Measurements from ENCODE around the gene CCT8.
A peak's percentile ranks its signal among the peaks of the same experiment; 100 is the strongest.

The CCT8 gene

GRCh38 chr21:29073222-29074006 lies at the start of gene CCT8:
Gene CCT8, minus strand, starts transcription at chr21:29073648. Its CDS starts 58 bp downstream, at chr21:29073590.
- intact Hi-C loops (cut with micrococcal nuclease), result loop anchor here (1.0 to 5.0 kb wide), 2 partner anchors 46 to 81 kb away; partner anchors contain the start of gene LTN1
- H3K9me3 Mint-ChIP-seq, result no peaks in the 10 kb centered on the region
- peaks cover 36% of the 10 kb centered on the region for H3K36me3 Mint-ChIP-seq (ENCODE audit: low read depth)
- peak within 1 kb of the TSS; percentile 97 for H3K4me3 Mint-ChIP-seq
- no peaks in the 10 kb centered on the region for H3K27me3 Mint-ChIP-seq
- H3K27ac Mint-ChIP-seq, result peak within 1 kb of the TSS; percentile 95
- H3K4me1 Mint-ChIP-seq (ENCODE audit: low read depth), result peaks cover 34% of the 10 kb centered on the region

GRCh38 chr21:29121759-29122158 lies 48.3 kb upstream of the CCT8 start:
- Mint-ChIP-seq H3K27me3 (no peaks in the 10 kb centered on the region), H3K36me3 (ENCODE audit: low read depth) (no peaks in the 10 kb centered on the region), H3K4me3 (no peak overlapping the region), H3K9me3 (no peaks in the 10 kb centered on the region), H3K4me1 (ENCODE audit: low read depth) (peaks cover 20% of the 10 kb centered on the region), H3K27ac (no peak overlapping the region)
- intact Hi-C loops (cut with micrococcal nuclease), result no loop called here

GRCh38 chr21:29117372-29117955 lies 44.0 kb upstream of the CCT8 start:
- H3K27ac Mint-ChIP-seq, result no peak overlapping the region
- H3K9me3 Mint-ChIP-seq, result no peaks in the 10 kb centered on the region
- H3K4me3 Mint-ChIP-seq, result no peak overlapping the region
- peaks cover 20% of the 10 kb centered on the region for H3K4me1 Mint-ChIP-seq (ENCODE audit: low read depth)
- intact Hi-C loops (cut with micrococcal nuclease), result no loop called here
- H3K27me3 Mint-ChIP-seq, result no peaks in the 10 kb centered on the region
- H3K36me3 Mint-ChIP-seq (ENCODE audit: low read depth), result no peaks in the 10 kb centered on the region

GRCh38 chr21:29115899-29116298 lies 42.5 kb upstream of the CCT8 start:
- intact Hi-C loops (cut with micrococcal nuclease), result no loop called here
- H3K27me3 Mint-ChIP-seq, result no peaks in the 10 kb centered on the region
- peaks cover 20% of the 10 kb centered on the region for H3K4me1 Mint-ChIP-seq (ENCODE audit: low read depth)
- no peak overlapping the region for H3K27ac Mint-ChIP-seq
- no peak overlapping the region for H3K4me3 Mint-ChIP-seq
- no peaks in the 10 kb centered on the region for H3K36me3 Mint-ChIP-seq (ENCODE audit: low read depth)
- no peaks in the 10 kb centered on the region for H3K9me3 Mint-ChIP-seq

- H3K27ac Mint-ChIP-seq, result no peak overlapping the region
- intact Hi-C loops (cut with micrococcal nuclease), result no loop called here
Observed at GRCh38 chr21:29114765-29115500, 41.5 kb upstream of the CCT8 start.

GRCh38 chr21:29105218-29105617 lies 31.8 kb upstream of the CCT8 start:
- H3K4me1 Mint-ChIP-seq (ENCODE audit: low read depth), result peaks cover 19% of the 10 kb centered on the region
- no peaks in the 10 kb centered on the region for H3K9me3 Mint-ChIP-seq
- intact Hi-C loops (cut with micrococcal nuclease), result no loop called here
- no peaks in the 10 kb centered on the region for H3K27me3 Mint-ChIP-seq
- peak overlapping the region; percentile 15 for H3K27ac Mint-ChIP-seq
- no peak overlapping the region for H3K4me3 Mint-ChIP-seq
- no peaks in the 10 kb centered on the region for H3K36me3 Mint-ChIP-seq (ENCODE audit: low read depth)

More at GRCh38 chr21:29114765-29115500, 41.5 kb upstream of the CCT8 start:
- Mint-ChIP-seq H3K27me3 (no peaks in the 10 kb centered on the region), H3K9me3 (no peaks in the 10 kb centered on the region), H3K36me3 (ENCODE audit: low read depth) (no peaks in the 10 kb centered on the region), H3K4me1 (ENCODE audit: low read depth) (peaks cover 16% of the 10 kb centered on the region), H3K4me3 (no peak overlapping the region)

GRCh38 chr21:29104239-29104708 lies 30.8 kb upstream of the CCT8 start:
- no peak overlapping the region for H3K4me3 Mint-ChIP-seq
- no peaks in the 10 kb centered on the region for H3K9me3 Mint-ChIP-seq
- H3K27ac Mint-ChIP-seq, result no peak overlapping the region
- no peaks in the 10 kb centered on the region for H3K27me3 Mint-ChIP-seq
- peaks cover 27% of the 10 kb centered on the region for H3K4me1 Mint-ChIP-seq (ENCODE audit: low read depth)
- no peaks in the 10 kb centered on the region for H3K36me3 Mint-ChIP-seq (ENCODE audit: low read depth)
- intact Hi-C loops (cut with micrococcal nuclease), result no loop called here

GRCh38 chr21:29102791-29103257 lies 29.4 kb upstream of the CCT8 start:
- H3K4me1 Mint-ChIP-seq (ENCODE audit: low read depth), result peaks cover 33% of the 10 kb centered on the region
- H3K27ac Mint-ChIP-seq, result peak overlapping the region; percentile 50
- no peaks in the 10 kb centered on the region for H3K9me3 Mint-ChIP-seq
- no peaks in the 10 kb centered on the region for H3K36me3 Mint-ChIP-seq (ENCODE audit: low read depth)
- intact Hi-C loops (cut with micrococcal nuclease), result no loop called here
- no peak overlapping the region for H3K4me3 Mint-ChIP-seq
- H3K27me3 Mint-ChIP-seq, result no peaks in the 10 kb centered on the region

- no peaks in the 10 kb centered on the region for H3K27me3 Mint-ChIP-seq
- intact Hi-C loops (cut with micrococcal nuclease), result no loop called here
- no peaks in the 10 kb centered on the region for H3K36me3 Mint-ChIP-seq (ENCODE audit: low read depth)
- H3K4me1 Mint-ChIP-seq (ENCODE audit: low read depth), result peaks cover 42% of the 10 kb centered on the region
- no peak overlapping the region for H3K4me3 Mint-ChIP-seq
- H3K27ac Mint-ChIP-seq, result no peak overlapping the region
- H3K9me3 Mint-ChIP-seq, result no peaks in the 10 kb centered on the region
Observed at GRCh38 chr21:29098156-29098555, 24.7 kb upstream of the CCT8 start.

GRCh38 chr21:29096218-29097015 lies 23.0 kb upstream of the CCT8 start:
- Mint-ChIP-seq H3K27me3 (no peaks in the 10 kb centered on the region), H3K27ac (peak overlapping the region; percentile 15), H3K9me3 (no peaks in the 10 kb centered on the region), H3K4me3 (no peak overlapping the region), H3K4me1 (ENCODE audit: low read depth) (peaks cover 42% of the 10 kb centered on the region), H3K36me3 (ENCODE audit: low read depth) (no peaks in the 10 kb centered on the region)
- intact Hi-C loops (cut with micrococcal nuclease), result no loop called here

GRCh38 chr21:29092102-29092959 lies 18.9 kb upstream of the CCT8 start:
- no peaks in the 10 kb centered on the region for H3K27me3 Mint-ChIP-seq
- H3K27ac Mint-ChIP-seq, result peak overlapping the region; percentile 15
- H3K36me3 Mint-ChIP-seq (ENCODE audit: low read depth), result no peaks in the 10 kb centered on the region
- intact Hi-C loops (cut with micrococcal nuclease), result loop anchor here (5.0 kb wide), 1 partner anchor 70 kb away; no protein-coding TSS in a partner anchor
- H3K4me1 Mint-ChIP-seq (ENCODE audit: low read depth), result peaks cover 47% of the 10 kb centered on the region
- H3K4me3 Mint-ChIP-seq, result no peak overlapping the region
- H3K9me3 Mint-ChIP-seq, result no peaks in the 10 kb centered on the region

- H3K4me3 Mint-ChIP-seq, result no peak overlapping the region
- no peaks in the 10 kb centered on the region for H3K27me3 Mint-ChIP-seq
- H3K36me3 Mint-ChIP-seq (ENCODE audit: low read depth), result no peaks in the 10 kb centered on the region
- intact Hi-C loops (cut with micrococcal nuclease), result loop anchor here (2.0 to 5.0 kb wide), 2 partner anchors 71 to 758 kb away; no protein-coding TSS in a partner anchor
- no peak overlapping the region for H3K27ac Mint-ChIP-seq
- H3K4me1 Mint-ChIP-seq (ENCODE audit: low read depth), result peaks cover 41% of the 10 kb centered on the region
- H3K9me3 Mint-ChIP-seq, result no peaks in the 10 kb centered on the region
Observed at GRCh38 chr21:29091033-29091432, 17.6 kb upstream of the CCT8 start.
